EL (cell line): Measurements from ENCODE around the gene HPD.
"Not testable (repeated sequence)": the region's sequence is repeated elsewhere in the genome, so short reads cannot be mapped to it uniquely, and the experiment has no call there.

ENCODE experiments used
- DNase-seq: peaks from one replicate; pipeline ENCODE4 v3.0.0-alpha.2; 2016

Gene HPD

DNA sequence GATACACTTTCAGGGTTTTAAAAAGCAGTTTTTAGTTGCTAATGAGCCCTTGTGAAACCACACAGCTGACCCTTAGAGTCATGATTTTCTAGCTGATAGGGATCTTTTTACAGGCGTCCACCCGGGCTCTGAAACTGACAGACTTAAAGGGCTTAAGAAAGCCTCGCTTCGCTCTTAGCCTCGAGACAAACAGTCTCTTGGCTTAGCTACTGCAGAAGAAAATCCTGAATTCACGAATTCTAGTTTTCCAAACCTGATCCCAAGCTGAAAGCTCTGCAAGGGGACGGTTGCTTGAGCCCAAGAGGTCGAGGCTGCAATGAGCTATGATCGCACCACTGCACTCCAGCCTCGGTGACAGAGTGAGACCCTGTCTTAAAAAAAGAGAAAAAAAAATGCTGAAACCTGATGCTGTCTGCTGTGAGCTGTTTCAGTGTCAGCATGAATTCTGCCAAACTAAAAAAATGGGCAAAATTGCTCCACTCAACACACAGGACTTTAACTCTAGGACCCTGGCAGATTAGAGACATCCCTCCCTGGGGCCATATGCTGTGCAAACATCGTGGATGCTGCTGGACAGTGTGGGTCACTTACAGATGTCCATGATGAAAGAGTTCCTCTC lies 3.1 kb upstream of the HPD start:
- peak; percentile 40 for DNase-seq

DNA sequence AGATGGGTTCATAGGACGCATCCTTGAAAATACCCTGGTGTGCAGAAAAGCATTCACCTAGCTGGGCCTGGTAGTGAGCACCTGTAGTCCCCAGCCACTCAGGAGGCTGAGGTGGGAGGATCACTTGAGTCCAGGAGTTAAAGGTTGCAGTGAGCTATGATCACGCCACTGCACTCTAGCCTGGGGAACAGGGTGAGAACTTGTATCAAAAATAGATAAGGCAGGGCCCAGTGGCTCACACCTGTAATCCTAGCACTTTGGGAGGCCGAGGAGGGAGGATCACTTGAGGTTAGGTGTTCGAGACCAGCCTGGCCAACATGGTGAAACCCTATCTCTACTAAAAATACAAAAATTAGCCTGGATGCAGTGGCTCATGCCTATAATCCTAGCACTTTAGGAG lies 2.0 kb upstream of the HPD start:
- not testable (repeated sequence) for DNase-seq

DNA sequence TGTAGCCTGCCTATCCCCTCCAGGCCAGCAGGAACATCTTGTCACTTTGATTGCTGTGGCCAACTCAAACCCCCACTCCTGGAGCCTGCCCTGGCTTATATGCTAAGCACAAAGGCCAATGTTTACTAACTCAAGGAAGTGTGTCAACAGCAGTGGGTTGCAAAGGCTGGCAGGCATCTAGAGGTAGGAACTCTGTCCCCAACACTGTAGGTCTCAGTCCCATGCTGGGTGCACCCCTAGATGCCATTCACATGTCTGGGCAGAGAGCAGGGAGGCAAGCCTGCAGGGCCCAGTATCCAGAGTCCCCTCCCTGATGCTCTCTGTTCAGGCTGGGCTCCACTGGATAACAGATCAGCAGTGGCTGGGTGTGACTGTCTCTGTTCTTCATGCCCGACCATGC lies 1.6 kb upstream of the HPD start:
- no peak for DNase-seq

DNA sequence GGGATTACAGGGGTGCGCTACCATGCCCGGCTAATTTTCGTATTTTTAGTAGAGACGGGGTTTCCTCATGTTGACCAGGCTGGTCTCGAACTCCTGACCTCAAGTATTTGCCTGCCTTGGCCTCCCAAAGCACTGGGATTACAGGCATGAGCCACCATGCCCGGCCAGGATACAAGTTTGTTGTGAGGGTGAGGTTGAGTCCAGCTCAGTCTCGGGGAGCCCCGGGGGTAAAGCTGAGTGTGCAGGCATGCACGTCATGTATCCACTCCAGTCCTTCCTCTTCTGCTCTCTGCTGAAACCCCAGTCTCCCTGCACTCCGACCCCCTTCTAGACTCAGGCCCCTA lies 369 bp downstream of the HPD start:
- no peak for DNase-seq

DNA sequence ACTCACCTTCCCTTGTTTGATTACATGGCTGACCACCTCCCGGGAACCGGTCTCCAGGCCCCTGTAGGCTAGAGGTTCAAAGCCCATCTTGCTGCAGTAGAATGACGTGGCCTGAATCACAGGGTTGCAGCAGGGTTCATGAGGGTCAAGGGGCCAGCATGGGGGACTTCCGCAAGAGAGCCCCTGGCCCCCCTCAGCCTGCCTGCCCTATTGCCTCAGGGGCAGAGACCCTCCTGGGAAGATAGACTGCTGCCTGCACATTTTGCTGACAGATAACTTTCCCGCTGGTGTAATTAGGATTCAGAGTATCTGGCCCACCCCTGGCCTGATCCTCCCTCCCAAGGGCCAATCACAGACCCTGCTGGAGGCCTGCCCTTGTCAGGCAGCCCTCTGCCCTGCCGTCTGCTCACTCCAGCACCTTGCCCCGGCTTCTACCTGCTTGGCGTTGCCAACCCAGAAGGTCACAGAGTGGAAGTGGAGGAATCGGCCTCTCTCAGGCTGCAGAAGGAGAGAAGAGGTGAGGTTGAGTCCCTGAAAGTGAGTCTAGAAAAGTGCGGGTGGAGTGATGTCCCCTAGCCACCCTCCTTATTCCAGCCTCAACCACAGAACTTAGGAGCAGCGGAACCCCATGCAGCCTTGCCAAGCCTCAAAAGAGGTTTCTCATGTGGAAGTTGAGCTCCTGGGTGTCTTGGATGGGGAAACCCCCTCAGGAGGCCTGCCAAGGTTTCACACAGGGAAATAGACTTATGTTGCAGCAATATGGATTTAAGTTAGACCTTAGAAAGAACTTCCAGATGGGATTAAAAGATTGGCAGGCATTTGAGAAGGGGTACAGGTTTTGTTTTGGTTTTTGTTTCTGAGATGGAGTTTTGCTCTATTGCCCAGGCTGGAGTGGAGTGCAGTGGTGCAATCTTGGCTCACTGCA lies 1.1 kb downstream of the HPD start:
- no peak for DNase-seq

DNA sequence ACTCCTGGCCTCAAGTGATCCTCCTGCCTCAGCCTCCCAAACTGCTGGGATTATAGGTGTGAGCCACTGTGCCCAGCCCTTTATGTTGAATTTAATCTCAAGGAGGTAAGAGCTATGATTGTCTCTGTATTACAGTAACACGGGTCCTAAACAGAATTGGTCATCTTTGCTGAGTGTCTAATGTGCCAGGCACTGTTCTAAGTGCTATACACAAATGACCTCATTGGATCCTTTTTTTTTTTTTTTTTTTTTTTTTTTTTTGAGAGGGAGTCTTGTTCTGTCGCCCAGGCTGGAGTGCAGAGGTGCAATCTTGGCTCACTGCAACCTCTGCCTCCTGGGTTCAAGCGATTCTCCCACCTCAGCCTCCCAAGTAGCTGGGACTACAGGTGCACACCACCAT lies 6.3 kb downstream of the HPD start:
- not testable (repeated sequence) for DNase-seq

DNA sequence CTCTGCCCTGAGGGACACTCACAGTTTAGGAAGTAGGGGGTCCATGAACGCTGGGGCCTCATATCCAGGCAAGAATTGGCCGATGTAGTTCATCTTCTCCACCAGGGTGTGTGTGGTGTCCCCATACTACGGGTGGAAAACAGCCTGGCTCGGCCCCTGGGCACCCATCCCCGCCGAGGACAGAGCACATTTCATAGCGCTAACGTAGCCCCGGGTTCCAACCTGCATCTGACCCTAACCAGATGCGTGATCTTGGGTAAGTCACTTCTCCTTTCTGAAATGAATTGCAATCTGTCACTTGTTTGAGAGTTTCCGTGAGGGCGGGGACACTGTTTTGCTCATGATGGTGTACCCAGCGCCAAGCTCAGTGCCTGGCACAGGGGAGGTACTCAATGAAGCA lies 9.0 kb downstream of the HPD start:
- DNase-seq = no peak

DNA sequence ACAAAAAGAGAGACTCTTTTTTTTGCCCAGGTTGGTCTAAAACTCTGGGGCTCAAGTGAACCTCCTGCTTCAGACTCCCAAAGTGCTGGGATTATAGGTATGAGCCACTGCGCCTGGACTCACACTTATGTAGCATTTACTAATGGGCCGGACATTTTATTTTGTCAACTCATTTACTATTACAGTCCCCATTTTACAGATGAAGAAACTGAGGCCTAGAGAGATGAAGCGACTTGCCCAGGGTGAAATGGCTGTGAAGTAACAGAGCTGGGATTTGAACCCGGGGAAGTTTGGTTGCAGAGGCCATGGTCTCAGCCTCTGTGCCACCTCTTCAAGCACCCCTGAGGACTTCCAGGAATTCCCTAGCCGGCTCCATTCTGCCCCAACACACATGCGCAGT lies 9.4 kb downstream of the HPD start:
- no peak for DNase-seq

DNA sequence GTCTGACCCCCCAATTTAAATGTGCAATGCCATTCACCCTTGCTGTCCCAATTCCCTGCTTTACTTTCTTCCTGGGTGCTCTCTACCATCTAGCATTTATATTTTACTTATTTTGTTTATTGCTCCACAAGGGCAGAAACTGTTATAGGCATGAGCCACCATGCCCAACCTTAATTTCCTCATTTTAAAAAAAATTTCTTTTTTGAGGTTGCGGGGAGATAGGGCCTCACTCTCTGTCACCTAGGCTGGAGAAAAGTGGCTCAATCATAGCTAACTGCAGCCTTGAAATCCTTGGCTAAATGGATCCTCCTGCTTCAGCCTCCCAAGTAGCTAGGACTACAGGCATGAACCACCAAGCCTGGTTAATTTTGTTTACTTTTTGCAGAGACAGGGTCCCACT lies 13.0 kb downstream of the HPD start:
- DNase-seq = no peak

DNA sequence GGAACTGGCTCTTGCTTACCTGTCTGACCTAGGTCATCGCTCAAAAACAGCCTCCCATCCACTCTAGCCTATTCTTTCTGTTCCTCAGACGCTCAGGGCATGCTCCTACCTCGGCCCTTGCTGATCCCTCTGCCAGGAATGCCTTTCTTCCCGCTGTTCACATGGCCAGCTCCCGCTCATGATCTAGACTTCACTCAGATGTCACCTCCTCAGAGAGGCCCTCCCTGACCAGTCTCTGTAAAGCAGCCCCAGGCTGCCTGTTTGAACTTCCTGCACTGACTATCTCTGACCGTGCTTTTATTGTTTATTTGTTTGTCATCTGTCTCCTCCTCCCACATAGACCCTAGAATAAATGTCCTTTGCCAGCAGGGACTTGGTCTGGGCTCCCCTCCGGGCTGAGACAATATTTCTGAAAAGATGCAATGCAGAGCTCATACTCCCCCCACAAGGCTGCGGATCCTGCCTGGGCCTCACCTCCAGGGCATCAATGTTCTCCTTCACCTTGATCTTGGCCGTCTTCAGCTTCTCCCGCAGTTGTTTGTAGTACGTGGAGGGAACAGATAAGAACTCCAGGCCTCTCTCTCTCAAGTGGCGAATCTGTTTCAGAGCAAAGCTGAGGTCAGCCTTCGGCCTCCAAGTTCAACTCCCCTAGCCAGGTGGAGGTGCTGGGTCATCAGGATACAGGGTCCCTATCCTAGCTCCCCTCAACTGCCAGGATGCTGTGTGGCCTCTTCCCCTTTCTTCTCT lies 15.2 kb downstream of the HPD start:
- no peak for DNase-seq

DNA sequence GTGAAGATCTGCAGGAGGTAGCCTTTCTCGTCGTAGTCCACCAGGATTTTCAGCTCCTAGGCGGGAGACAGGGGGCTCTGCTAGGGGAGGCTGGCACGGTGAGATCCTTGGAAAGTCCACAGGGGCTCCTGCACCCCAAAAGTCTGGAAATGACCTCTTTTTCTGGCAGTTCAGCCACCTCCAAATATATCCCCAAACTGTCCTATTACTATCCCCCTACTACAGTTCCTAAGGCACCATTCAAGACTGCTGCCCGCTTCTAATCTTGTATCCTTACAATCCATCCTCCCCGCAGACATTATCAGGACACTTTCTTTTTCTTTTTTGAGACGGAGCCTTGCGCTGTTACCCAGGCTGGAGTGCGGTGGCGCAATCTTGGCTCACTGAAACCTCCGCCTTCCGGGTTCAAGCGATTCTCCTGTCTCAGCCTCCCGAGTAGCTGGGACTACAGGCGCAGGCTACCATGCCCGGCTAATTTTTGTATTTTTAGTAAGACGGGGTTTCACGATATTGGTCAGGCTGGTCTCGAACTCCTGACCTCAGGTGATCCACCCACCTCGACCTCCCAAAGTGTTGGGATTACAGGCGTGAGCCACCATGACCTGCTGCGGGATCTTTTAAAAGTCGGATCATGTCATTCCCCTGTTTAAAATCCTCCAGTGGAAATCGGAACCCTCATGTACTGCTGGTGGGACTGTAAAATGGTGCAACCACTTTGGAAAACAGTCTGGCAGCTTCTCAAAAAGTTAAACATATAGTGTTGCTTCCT lies 18.5 kb downstream of the HPD start:
- no peak for DNase-seq

DNA sequence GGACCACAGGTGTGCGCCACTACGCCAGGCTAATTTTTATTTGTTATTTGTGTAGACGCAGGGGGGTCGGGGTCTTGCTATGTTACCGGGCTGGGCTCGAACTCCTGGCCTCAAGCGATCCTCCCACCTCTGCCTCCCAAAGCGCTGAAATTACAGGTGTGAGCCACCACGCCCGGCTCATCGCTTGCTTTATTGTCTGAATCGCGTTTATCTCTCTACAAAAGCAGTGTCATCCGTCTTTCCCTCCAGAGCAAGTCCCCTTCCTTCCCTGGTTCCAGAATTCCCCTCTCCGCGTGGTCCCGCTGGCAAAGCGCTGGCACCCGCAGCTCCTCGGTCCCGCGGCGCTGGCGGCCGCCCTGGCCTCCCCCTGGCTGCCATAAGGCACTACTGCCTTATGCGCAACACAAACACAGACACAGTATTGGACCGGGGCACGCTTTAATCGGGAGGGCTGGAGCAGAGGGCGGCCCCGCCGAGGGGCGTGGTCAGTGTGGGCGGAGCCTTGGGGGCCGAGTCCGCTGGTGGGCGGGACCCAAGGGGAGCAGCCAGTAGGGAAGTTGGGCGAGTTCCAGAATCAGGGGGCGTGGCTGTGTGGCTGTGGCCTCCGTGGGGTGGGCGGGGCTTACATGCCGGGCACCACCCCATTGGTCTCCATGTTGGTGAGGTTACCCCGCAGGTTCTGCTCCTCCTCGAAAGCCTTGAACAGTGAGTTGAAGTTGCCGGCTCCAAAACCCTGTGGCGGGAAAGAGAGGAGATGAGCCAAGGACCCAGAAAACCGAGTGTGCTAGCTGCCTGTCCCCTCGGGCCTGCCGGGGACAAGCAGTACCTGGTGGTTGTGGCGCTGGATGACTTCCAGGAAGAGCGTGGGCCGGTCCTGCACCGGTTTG lies 19.3 kb downstream of the HPD start:
- DNase-seq = peak; percentile 98

DNA sequence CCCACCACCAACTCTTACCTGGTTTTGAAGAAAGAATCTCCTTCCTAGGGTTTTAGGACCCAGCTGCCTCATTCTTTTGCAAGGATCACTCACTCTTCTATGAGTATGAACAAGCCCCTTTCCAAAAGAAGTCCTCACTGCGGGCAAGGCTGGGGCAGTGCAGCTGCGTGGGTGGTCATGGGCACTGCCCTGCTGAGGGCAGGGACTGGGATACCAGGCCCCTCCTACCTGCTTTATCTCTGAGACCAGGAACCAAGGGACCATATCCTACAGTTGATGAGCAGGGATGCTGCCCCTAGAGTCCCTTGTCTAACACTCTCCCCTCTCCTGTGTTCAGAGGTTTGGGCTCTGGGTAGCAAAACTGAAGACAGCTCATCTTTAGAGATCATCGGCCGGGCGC lies 20.5 kb downstream of the HPD start:
- DNase-seq = no peak

DNA sequence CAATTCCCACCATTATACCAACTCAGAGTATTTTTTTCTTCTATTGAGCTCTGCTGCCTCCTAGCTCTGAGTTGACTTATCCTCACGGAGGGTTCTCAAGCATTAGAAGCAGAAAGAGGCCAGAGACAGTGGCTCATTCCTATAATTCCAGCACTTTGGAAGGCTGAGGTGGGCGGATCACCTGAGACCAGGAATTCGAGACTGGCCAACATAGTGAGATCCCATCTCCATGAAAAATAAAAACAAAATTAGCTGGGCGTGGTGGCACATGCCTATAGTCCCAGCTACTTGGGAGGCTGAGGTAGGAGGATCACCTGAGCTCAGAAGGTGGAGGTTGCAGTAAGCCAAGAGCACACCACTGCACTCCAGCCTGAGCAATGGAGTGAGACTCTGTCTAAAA lies 21.0 kb downstream of the HPD start:
- DNase-seq = no peak

DNA sequence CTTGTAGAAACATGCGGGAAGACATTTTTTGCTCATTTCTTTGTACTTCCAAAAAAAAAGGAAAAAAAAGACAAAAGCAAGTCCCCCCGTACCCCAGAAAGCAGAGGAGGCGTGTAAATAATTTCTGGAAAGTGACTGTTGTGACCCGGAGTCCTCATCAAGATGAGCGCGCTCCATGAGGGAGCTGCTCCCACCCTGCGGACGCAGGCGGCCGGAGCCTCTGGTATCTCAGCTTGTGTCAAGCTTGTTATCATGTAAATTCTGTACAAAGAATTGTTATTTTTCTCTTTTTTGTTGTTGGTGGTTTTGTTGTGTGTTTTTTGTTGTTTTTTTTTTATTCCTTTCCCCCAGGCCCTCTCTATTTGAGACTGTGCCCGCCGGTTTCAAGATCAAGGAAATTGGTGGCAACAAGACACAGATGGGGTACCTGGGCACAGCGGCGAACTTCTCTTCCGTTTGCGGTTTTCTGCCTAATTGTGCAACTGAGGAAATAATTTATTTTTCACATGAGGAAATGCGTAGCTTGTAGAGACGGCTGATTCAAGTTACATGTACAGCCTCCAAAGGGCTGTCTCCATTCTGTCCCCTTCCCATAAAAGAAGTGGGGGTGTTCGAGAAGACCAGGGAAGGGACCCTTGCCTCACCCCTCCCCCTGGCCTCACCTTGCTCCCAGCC lies 27.0 kb downstream of the HPD start:
- no peak for DNase-seq

DNA sequence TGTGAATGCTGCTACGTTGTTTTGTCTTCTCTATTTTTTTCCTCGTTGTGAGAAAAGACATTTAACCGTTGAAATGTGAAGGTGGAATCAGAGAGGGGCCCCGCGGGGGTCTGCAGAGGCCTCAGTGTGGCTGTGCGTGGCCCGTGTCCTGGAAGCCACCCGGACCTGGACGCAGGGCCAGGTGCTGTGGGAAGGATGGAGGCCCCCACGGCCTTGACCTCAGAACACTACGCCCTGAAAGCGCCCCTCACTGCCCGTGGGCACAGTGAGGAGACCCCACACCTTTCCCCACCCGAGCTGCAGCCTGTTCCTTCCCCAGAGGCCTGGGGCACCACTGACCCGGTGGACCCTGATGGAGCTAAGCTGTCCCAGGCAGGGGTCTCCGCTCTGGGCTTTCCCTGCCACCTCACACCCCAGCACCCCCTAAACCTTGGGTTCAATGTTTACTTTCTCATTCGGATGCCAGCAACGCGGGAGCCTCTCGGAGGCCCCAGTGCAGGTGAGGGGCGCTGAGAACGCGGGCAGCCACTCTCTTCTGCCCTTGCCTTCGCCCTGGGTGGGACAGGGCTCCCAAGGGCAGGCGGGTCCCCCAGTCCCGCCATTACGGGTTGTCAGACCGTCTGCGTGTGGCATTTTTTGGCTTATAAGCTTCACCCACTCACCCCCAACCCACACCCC lies 27.9 kb downstream of the HPD start:
- DNase-seq = no peak

DNA sequence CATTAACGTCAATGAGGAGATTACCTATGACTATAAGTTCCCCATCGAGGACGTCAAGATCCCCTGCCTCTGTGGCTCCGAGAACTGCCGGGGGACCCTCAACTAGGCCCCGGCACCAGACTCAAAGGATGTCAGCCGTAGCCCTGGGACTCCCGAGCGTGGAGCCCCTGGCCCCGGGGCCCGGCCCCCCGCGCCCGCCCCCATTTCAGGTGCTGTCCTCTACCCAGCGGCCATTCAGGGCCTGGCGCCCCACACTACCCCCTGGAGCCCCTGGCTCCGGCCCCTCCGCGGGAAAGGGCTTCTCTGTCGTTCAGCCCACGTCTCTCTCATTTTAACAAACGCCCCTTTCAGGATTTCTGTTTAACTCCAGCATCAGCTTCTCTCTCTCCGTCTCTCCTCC lies 28.5 kb downstream of the HPD start:
- DNase-seq = no peak

DNA sequence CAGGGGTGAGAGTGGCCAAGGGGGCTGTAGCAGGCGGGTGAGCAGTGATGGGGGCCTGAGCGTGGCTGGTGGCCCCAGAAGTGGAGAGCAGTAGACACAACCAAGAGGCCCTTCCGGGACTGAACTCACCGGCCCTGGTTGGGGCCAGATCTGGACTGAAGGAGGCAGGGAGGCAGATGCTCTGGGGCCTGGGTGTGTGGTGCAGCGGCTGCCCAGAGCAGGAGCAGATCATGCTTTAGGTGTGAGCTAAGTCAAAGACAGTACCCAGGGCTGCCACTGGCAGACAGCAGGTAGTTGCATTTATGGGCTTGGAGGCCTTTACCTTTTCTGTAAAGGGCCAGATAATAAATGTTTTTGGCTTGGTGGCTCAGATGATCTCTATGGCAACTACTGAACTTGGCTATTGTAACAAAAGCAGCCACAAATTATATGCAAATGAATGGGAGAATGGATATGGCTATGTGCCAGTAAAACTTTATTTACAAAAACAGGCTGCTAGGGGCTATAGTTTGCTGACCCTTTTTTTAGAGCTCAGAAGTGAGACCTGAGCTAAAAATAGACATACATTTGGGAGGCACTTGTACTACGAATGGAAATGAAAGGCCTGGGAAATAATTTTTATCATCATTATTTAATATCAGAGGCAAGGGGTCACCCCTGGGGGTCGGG lies 29.3 kb downstream of the HPD start:
- no peak for DNase-seq

DNA sequence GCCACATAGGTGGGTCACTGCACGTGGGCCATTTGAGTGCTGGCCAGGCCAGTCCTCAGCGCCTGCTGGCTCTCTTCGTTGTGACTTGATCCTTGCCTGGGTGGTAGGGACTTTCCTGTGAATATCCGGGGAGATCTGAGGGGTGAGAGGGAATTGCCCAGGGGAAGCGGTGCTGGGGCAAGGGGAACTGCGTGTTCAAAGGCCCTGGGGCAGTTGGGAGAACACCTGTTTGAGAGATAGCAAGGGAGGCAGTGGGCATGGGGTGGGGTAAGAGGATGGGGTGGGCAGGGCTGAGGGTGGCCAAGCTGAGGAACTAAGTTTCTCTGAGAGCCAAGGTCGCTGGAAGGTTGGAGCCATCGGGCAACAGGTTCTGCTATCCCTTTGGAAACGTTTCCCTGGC lies 29.8 kb downstream of the HPD start:
- DNase-seq = no peak

DNA sequence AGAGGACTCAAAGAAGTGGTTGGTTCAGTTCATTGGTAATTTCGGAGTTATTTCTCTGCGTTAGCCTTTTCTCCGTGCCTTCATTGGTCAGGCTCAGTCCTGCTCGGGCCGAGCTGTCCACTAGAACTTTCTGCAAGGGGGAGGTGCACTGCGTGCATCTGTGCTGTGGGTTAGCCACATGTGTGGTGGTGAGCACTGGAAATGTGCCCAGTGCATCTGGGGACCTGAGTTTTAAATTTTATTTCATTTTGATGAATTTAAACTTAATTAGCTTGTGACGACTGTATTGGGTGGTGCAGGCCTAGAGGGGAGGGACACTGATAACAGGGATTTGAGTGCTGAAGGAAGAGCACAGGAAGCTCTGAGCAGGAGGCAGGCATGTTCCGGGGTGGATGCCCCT lies 30.4 kb downstream of the HPD start:
- no peak for DNase-seq
